H4 (cell line): ENCODE data around the gene TGIF2LX. TPM values are rescaled to one million over a fixed set of nuclear protein-coding genes. Genes with fewer than 3 reads are reported as not detected.
"Not testable (repeated sequence)": the region's sequence is repeated elsewhere in the genome, so short reads cannot be mapped to it uniquely, and the experiment has no call there.

Source experiments
- DNase-seq: peaks from one replicate; pipeline ENCODE4 v3.0.0-alpha.2; 2015; ENCODE audit warnings: low spot score
- total RNA-seq: library from RNA; depleted of rRNA; stranded (reverse); fragments of >200 nt; shearing (Covaris generic); gene quantifications from 2 replicates; pipeline ENCODE4 v1.2.3, GENCODE V29; 2014; rRNA removed

The TGIF2LX gene
- total RNA-seq = 5.8 and 9.6 TPM in 2 replicates

DNA sequence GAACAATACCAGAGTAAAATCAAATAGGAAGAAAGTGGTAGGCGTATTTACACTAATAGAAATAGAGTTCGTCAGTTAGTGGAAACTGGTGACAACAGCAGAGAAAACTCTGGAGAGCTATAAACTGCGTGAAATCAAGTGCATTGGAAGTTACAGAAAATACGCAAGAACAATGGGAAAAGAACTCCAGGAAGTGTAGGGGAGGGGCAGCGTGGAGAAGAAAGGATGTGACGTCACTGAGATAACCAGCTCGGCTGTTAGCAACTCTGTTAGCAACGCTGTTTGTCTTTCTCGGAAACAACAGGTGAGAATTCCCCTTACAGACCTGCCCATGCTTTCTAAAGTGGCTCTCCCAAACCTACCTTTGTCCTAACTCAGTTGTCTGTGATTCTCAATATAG lies at the start of gene TGIF2LX:
Gene TGIF2LX (plus strand): TSS at position 244 of the 400 bp plus-strand sequence. CDS start 178 bp downstream, outside the sequence.
- DNase-seq = peak; percentile 11

DNA sequence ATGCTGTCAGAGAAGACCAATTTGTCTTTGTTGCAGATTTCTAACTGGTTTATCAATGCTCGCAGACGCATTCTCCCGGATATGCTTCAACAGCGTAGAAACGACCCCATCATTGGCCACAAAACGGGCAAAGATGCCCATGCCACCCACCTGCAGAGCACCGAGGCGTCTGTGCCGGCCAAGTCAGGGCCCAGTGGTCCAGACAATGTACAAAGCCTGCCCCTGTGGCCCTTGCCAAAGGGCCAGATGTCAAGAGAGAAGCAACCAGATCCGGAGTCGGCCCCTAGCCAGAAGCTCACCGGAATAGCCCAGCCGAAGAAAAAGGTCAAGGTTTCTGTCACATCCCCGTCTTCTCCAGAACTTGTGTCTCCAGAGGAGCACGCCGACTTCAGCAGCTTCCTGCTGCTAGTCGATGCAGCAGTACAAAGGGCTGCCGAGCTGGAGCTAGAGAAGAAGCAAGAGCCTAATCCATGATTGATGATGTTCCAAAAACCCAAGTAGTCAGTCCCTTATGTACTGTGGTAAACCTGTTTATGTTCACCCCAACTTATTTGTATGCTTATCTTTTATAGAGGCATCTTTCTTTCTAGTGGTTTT lies 728 bp downstream of the TGIF2LX start:
- not testable (repeated sequence) for DNase-seq

GRCh38 chrX:89943077-89943476 lies 21.4 kb downstream of the TGIF2LX start:
- DNase-seq = not testable (repeated sequence)

- DNase-seq = not testable (repeated sequence)
These were observed 43.9 kb downstream of the TGIF2LX start for GRCh38 chrX:89965588-89965987.
